DMS79 (cell line): ENCODE results near the gene RHEB.

ENCODE experiments used
- DNase-seq: peaks from one replicate; lab custom pipeline; 2025; lab: John Stamatoyannopoulos, UW

RHEB gene

GRCh38 chr7:151448261-151449252, 71.1 kb downstream of the RHEB start:
- DNase-seq = no peak

DNA sequence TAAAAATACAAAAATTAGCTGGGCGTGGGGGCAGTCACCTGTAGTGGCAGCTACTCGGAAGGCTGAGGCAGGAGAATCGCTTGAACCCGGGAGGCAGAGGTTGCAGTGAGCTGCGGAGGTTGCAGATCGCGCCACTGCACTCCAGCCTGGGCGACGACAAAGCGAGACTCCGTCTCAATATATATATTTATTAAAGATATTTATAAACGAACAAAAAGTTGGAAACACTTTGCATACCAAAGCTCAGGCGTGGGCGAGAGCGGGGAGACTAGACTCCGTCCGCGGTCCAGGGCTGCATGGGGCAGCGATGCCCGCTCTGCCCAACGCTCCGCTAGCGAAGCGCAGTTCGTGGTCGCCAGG, 71.8 kb downstream of the RHEB start:
- no peak for DNase-seq

DNA sequence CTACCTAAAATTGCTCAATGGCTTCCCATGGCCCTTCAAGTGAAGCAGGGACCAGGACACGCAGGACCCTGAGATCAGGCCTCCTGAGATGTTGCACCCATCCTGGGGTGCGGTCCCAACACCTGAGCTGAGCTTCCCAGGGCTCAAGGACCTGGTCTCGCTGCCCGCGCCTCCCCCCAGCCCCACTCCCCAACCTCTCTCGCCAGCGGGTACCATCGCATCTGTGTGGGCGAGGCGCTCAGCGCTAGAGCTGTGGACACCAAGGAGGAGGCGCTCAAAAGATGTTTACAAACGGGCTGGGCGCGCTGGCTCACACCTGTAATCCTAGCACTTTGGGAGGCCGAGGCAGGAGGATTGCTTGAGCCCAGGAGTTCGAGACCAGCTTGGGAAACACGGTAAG, 72.4 kb downstream of the RHEB start:
- DNase-seq = no peak

DNA sequence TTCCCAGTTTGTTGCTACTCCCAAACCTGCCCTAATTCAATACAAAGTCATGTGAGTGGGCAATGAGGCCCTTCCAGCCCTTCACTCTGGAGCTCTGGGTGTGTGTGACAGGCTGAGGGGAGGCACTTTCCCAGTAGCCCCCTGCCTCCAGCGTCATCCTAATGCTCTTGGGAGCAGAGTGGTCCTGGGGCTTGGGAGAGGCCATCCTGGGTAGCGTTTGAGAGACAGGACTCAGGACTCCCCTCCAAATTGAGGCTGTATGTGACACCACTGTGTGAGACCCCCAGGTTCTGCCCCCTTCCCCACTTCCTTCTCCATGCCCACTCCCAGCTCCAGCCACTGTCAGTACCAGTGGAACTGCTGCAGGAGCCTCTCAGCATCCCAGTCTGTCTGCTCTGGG, 73.3 kb downstream of the RHEB start:
- no peak for DNase-seq

DNA sequence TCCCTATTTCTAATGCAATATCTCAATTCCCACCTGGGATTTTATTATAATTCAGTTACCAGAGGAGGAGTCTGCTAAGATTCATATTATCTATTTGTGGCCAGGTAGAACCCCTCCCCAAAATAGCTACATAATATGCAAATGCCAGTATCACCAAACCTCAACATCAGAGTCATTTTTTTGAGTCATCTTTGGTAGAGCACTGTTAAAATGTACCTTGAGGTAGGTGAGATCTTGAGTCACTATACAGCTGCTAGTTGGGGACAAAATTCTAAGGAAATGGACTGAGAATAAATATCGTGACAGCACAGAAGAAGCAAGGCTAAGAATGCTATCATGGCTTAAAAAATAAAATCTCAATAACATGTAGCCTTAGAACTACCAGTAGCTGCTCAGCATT, 75.1 kb downstream of the RHEB start:
- no peak for DNase-seq

GRCh38 chr7:151442776-151443496, 76.8 kb downstream of the RHEB start:
- no peak for DNase-seq

DNA sequence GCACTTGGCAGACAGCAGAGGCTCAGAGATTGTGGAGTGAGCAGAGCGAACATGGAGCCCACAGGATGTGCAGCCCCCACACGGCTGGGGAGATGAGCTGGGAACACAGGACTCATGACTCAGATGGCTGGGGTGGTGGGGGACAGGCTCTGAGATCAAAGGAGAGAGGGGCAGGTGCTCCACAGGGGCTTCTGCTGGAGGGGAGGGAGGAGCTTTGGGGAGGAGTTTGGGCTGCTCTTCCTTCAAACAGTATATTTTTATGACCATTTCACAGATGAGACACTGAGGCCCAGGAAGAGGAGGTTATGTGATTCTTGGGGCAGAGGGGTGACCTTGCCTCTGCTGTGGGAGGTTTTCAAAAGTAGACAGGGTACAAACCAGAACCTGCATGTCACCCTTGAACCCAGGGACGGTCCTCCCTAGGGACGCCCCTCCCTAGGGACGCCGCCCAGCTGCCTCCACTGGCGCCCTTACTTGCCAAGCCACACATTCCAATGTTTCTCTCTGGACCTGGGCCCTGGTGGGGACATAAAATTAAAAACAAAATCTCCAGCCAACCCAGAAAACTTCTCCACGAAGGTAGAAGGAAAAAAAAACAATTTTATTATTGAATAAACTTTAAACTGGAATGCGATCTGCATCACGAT, 78.8 kb downstream of the RHEB start:
- no peak for DNase-seq

- no peak for DNase-seq
These were observed 79.6 kb downstream of the RHEB start, which contains the start of gene CRYGN for GRCh38 chr7:151439855-151440798. Gene CRYGN, minus strand, starts transcription at chr7:151440141. Its CDS starts 224 bp downstream, at chr7:151439917.

DNA sequence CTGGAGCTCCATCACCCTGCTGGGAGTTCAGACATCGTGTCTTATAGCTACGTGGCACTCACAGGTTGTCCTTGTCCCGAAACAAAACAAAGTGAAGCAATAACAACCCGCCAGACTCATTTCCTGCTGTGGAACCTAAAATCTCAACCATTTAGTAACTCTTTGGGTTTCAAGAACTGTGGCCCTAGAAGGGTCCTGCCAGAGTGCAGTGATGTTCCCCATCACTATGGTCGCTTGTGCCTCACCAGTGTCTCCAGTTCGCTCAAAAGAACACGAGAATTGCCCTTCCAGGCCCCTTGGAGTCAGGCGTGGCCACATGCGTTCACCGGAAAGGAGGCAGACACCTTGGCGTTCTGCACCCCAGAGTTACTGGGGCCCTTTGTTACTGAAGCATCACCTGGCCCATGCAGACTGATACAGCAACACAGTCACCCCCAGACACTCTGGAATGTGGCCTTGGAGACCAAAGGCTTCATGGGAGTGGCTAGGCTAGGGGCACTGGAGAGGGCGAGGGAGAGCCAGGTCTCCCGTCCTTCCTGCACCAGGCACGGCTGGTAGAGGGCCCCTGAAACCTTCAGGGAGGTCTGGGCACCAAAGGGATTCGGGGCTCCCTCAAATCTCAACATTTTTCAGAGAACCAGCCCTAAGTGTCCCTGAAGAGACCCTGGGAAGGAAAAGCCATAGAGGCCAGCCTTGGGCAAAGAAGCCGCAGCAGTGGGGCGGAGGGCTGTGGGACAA, 80.7 kb downstream of the RHEB start:
- DNase-seq = no peak

GRCh38 chr7:151437866-151438516, 81.7 kb downstream of the RHEB start:
- no peak for DNase-seq

DNA sequence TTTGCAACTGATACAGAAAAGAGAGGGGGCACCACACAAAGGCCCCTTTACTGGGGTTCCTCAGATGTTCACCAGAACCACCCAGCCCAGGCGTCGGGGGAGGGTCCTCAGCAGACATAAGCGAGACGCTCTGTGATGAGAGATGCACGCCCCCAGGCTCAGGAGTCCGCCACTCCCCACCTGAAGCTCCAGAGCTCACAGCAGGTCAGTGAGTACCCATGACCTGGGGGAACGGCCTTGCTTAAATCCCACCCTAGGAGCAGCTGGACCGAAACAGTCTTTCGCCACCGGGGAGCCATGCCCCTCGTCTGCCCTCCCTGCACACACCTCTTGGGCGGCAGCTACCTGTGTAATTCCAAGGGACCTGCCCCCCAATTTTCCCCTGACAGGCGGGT, 82.5 kb downstream of the RHEB start:
- no peak for DNase-seq

- no peak for DNase-seq
These were observed 83.1 kb downstream of the RHEB start for GRCh38 chr7:151436446-151437158.

DNA sequence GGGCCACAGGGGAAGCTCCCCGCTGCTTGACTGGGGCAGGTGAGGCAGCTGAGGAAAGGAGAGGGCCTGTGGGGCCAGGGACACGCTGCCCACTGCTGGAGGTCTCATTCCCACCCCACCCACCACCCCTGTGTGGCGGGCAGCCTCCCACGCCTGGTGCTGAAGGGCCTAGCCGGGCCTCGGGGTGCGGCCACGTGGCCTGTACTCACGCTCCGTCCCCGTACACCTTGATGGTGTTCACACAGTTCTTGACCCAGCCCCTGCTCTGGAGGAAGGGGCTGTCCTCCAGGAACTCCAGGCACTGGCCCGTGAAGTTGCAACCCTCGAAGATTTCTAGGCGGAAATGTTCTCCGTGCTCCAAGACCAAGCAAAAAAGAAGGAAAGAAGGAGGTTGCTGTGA, 83.7 kb downstream of the RHEB start:
- no peak for DNase-seq

DNA sequence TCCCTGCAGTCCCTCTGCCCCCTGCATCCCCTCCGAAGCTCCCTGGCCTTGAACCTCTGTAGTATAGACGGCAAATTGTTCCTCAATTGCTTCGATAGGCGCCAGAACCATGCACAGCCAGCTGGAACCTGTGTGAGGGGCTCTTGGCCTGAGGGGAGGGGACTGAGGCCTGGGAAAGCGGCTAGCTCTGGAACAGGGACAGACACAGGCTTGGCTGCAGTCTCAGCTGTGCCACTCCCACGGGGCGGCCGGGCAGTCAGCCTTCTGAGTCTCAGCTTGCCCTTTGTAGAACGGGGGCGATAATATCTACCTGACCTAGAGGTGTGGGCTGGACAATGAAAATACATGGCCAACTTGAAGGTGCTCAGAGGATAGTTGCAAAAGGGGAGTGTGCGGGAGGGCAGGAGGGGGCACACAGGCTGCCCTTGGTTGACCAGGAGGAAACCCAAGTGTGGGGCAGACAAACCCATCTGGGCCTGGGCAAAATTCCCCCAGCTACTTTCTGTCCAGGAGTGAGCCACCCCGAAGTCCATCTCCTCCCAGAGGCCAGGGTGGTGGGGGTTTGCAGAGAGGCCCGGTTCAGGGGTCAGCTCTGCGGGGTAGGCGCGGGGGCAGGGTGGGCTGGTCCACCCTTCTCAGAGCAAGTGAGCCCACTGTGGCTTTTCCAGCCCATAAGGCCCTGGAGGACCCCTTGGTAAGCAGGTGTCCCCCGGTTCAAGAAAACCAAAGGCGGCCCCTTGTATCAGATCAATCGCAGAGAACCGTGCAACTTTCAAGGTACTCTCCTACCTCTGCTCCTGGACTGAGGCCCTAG, 84.4 kb downstream of the RHEB start:
- no peak for DNase-seq

GRCh38 chr7:151434549-151434948, 85.1 kb downstream of the RHEB start:
- DNase-seq = no peak

- no peak for DNase-seq
These were observed 85.8 kb downstream of the RHEB start for GRCh38 chr7:151433721-151434400.

DNA sequence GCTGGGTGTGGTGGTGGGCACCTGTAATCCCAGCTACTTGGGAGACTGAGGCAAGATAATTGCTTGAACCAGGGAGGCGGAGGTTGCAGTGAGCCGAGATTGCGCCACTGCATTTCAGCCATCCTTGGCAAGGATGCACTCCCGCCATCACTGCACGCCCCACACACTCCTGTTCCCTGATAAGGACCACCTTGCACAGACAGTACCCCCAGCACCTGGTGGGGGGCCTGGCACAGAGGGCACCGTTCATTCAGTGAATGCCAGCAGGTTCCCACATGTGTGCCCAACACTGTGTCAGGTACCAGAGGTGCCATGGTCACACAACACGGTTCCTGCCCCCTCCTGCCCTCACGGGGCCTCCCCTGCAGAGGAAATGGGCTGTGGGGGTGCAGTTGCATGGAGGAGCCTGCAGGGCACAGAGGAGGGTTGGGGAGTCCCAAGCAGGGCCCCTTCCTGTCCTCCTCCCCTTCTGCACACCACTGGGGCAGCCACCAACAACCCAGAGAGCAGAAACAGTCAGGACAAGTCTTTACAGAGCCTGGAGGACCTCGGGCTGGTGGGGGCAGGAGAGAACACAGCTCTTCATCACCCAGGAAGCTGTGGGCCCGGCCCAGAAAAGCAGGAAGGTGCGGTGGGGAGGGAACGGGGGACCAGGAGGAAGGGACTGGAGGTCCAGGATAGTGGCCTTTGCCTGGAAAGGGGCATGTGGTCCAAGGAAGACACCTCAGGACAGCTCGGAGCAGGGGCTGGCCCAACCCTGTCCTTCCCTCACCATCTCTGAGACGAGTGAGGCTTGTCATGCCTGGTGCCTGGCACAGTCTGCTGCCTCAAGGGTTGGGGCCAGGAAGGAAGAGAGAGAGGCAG, 86.8 kb downstream of the RHEB start:
- no peak for DNase-seq
